Lung (tissue), 12 donors: ENCODE results near the gene ZNF205. TPM values are rescaled to one million over a fixed set of nuclear protein-coding genes. Genes with fewer than 3 reads are reported as not detected.
"Not testable (repeated sequence)": the region's sequence is repeated elsewhere in the genome, so short reads cannot be mapped to it uniquely, and the experiment has no call there.

Experiments used
- ATAC-seq: fragments of 200-7000 bp; cut with Tn5 transposase; one replicate; pipeline ENCODE4 v1.9.1; 2020; ENCODE audit warnings: moderate number of reproducible peaks; ENCODE audit not compliant: insufficient read depth, low FRiP score
- DNase-seq, 3 donors: peaks; one replicate each; pipeline ENCODE4 v3.0.0-alpha.2; 2013 to 2017
- H3K27ac ChIP-seq, 2 donors: one replicate each; pipeline ENCODE4 v1.5.1; 2013; ENCODE audit warnings: mild to moderate bottlenecking in 2 of 2, moderate library complexity in 2 of 2, control low read depth in 1 of 2, inconsistent platforms in 1 of 2, low read depth in 1 of 2, low read length in 1 of 2
- H3K27me3 ChIP-seq, 3 donors: one replicate each; pipeline ENCODE4 v1.5.1; 2013; ENCODE audit warnings: low read length in 2 of 3; ENCODE audit not compliant: control insufficient read depth in 3 of 3, insufficient read depth in 3 of 3
- H3K36me3 ChIP-seq, 4 donors: one replicate each; pipeline ENCODE4 v1.5.1; 2013; ENCODE audit warnings: low read length in 4 of 4, mild to moderate bottlenecking in 1 of 4, moderate library complexity in 1 of 4; ENCODE audit not compliant: control insufficient read depth in 4 of 4, insufficient read depth in 4 of 4
- H3K4me1 ChIP-seq, 5 donors: one replicate each; pipeline ENCODE4 v1.5.1; 2013; ENCODE audit warnings: low read length in 5 of 5, mild to moderate bottlenecking in 2 of 5, moderate library complexity in 1 of 5; ENCODE audit not compliant: control insufficient read depth in 5 of 5, insufficient read depth in 5 of 5
- H3K4me3 ChIP-seq: one replicate; pipeline ENCODE4 v1.5.1; 2013; ENCODE audit warnings: mild to moderate bottlenecking, control low read depth, moderate library complexity
- H3K9ac ChIP-seq, 2 donors: one replicate each; pipeline ENCODE4 v1.5.1; 2013; ENCODE audit warnings: low read length in 2 of 2, control low read depth in 1 of 2; ENCODE audit not compliant: insufficient read depth in 1 of 2
- H3K9me3 ChIP-seq, 4 donors: one replicate each; pipeline ENCODE4 v1.5.1; 2013; ENCODE audit warnings: low read length in 3 of 4, mild to moderate bottlenecking in 1 of 4, moderate library complexity in 1 of 4; ENCODE audit not compliant: control insufficient read depth in 4 of 4, insufficient read depth in 3 of 4
- CTCF ChIP-seq: IDR thresholded peaks from 2 replicates; pipeline ENCODE4 v1.5.1; 2012; ENCODE audit warnings: mild to moderate bottlenecking; ENCODE audit errors: control extremely low read depth, extremely low read depth
- WGBS, 2 donors: extraction: QIAGEN DNeasy Blood & Tissue Kit; methylation state at CpG; one replicate each; pipeline ENCODE4 v1.1.7; 2013; 5-methylcytosine and 5-hydroxymethylcytosine counted together
- polyA plus RNA-seq, 2 donors: library from polyadenylated mRNA; stranded (reverse); fragments of 200-250 nt; gene quantifications; one replicate each; pipeline ENCODE4 v1.2.1, GENCODE V29; 2013
- total RNA-seq, 2 donors: library from RNA; depleted of rRNA in 1 of 2; stranded (reverse); fragments of >200 nt in 1 of 2; gene quantifications; one replicate each; pipeline ENCODE4 v1.2.1, GENCODE V29; 2014 to 2021
- donor health status: control.
- donor health status: control.
- donor health status: Bipolar disorder and iron deficiency.
- donor health status: healthy.
- donor health status: DM: yes; HTN: yes; CAD: no.

Gene ZNF205
- total and polyA plus RNA-seq, 4 donors = 9.8 to 33.0 (median 11.5) TPM

GRCh38 chr16:3065742-3066439 lies 46.5 kb upstream of the ZNF205 start:
- H3K9me3 ChIP-seq = no peaks in the 10 kb centered on the region
- H3K4me1 ChIP-seq = peaks cover 0 to 22% (median 0%) of the 10 kb centered on the region in 5 donors
- H3K4me3 ChIP-seq = peak overlapping the region; percentile 71
- no peak overlapping the region for H3K9ac ChIP-seq
- no peak for DNase-seq
- H3K27me3 ChIP-seq = no peaks in the 10 kb centered on the region
- H3K36me3 ChIP-seq = peaks cover 0 to 17% (median 0%) of the 10 kb centered on the region in 4 donors
- peak; percentile 5 for ATAC-seq
- H3K27ac ChIP-seq = peak overlapping the region; percentile 67 to 72
- 54 to 70% methylated on average over 25 to 26 of the region's 26 CpGs for WGBS, 2 donors
- TF ChIP-seq CTCF = no peak

GRCh38 chr16:3066440-3066748 lies 46.0 kb upstream of the ZNF205 start:
- Histone ChIP-seq H3K4me1 (peaks cover 0 to 22% (median 0%) of the 10 kb centered on the region in 5 donors), H3K4me3 (peak overlapping the region; percentile 71), H3K9ac (no peak overlapping the region), H3K9me3 (no peaks in the 10 kb centered on the region), H3K36me3 (peaks cover 0 to 17% (median 0%) of the 10 kb centered on the region in 4 donors), H3K27me3 (no peaks in the 10 kb centered on the region), H3K27ac (peak overlapping the region in 1 of 2 donors; percentile 67)
- 67 to 91% methylated on average over 7 of the region's 7 CpGs for WGBS, 2 donors
- TF ChIP-seq CTCF = no peak
- DNase-seq = no peak
- no peak for ATAC-seq

- DNase-seq (no peak), ATAC-seq (no peak)
- no peaks in the 10 kb centered on the region for H3K27me3 ChIP-seq
- WGBS, 2 donors = 55 to 67% methylated on average over 4 of the region's 4 CpGs
- no peak for TF ChIP-seq CTCF
- H3K27ac ChIP-seq = no peak overlapping the region
- H3K4me3 ChIP-seq = no peak overlapping the region
- no peaks in the 10 kb centered on the region for H3K9me3 ChIP-seq
- no peak overlapping the region for H3K9ac ChIP-seq
- peaks cover 0 to 22% (median 0%) of the 10 kb centered on the region in 5 donors for H3K4me1 ChIP-seq
- H3K36me3 ChIP-seq = peaks cover 0 to 17% (median 0%) of the 10 kb centered on the region in 4 donors
Observed at GRCh38 chr16:3068487-3068886, 43.9 kb upstream of the ZNF205 start.

- not testable (repeated sequence) for H3K9me3 ChIP-seq, H3K4me3 ChIP-seq, H3K27me3 ChIP-seq, H3K9ac ChIP-seq, H3K27ac ChIP-seq, DNase-seq, ATAC-seq
- Histone ChIP-seq H3K4me1 (peaks cover 0 to 22% (median 0%) of the 10 kb centered on the region in 5 donors), H3K36me3 (peaks cover 0 to 17% (median 0%) of the 10 kb centered on the region in 4 donors)
- 86 to 91% methylated on average over 10 of the region's 11 CpGs for WGBS, 2 donors
Observed at GRCh38 chr16:3069146-3069545, 43.2 kb upstream of the ZNF205 start.
